PC-9 (cell line): ENCODE results near the gene TRPC4. TPM values are rescaled to one million over a fixed set of nuclear protein-coding genes. Genes with fewer than 3 reads are reported as not detected.
"Not testable (repeated sequence)": the region's sequence is repeated elsewhere in the genome, so short reads cannot be mapped to it uniquely, and the experiment has no call there.

Source experiments
- BruUV-seq: library from RNA; stranded (reverse); fragments of 400-500 nt; replicated peaks from 2 replicates; lab custom pipeline; 2021; lab: Mats Ljungman, UMichigan
- CTCF ChIA-PET: fragments of 300-600 bp; sonication (Branson Sonifier 250); formaldehyde crosslinking; loops from one replicate; lab custom pipeline; 2022; ENCODE audit warnings: antibody characterized with exemption; lab: Charles Lee
- POLR2A ChIA-PET: fragments of 300-600 bp; sonication (Branson Sonifier 250); formaldehyde crosslinking; loops from one replicate; lab custom pipeline; 2022; ENCODE audit warnings: antibody characterized with exemption; ENCODE audit not compliant: unreplicated experiment; lab: Charles Lee
- DNase-seq, 2 experiments: peaks; one replicate each; pipeline versions ENCODE4 v3.0.0 to v3.0.0-alpha.2; 2015 to 2022; ENCODE audit warnings: mixed read lengths in 1 of 2
- H2AFZ ChIP-seq: fragments of 200-600 bp; sonication (generic); 2 replicates; pipeline ENCODE4 v1.8.1; 2017; ENCODE audit warnings: antibody characterized with exemption
- H3F3A ChIP-seq: fragments of 200-600 bp; sonication (generic); 2 replicates; pipeline ENCODE4 v1.8.1; 2017; ENCODE audit warnings: antibody characterized with exemption, mild to moderate bottlenecking, low read depth; ENCODE audit not compliant: insufficient read depth
- H3K27ac ChIP-seq: fragments of 200-600 bp; sonication (generic); 2 replicates; pipeline ENCODE4 v1.6.1; 2016; ENCODE audit warnings: mixed run types
- H3K27me3 ChIP-seq: fragments of 200-600 bp; sonication (generic); 2 replicates; pipeline ENCODE4 v1.6.1; 2016; ENCODE audit warnings: low read depth, mixed run types; ENCODE audit not compliant: insufficient read depth
- H3K36me3 ChIP-seq: fragments of 200-600 bp; sonication (generic); 2 replicates; pipeline ENCODE4 v1.6.1; 2016; ENCODE audit warnings: low read depth, mixed run types
- H3K4me1 ChIP-seq: fragments of 200-600 bp; sonication (generic); replicated peaks from 2 replicates; pipeline ENCODE4 v1.6.1; 2016; ENCODE audit warnings: mixed run types; ENCODE audit not compliant: insufficient read depth
- H3K4me2 ChIP-seq: fragments of 200-600 bp; sonication (generic); 2 replicates; pipeline ENCODE4 v1.6.1; 2017; ENCODE audit warnings: mixed run types
- H3K4me3 ChIP-seq: fragments of 200-600 bp; sonication (generic); 2 replicates; pipeline ENCODE4 v1.6.1; 2016; ENCODE audit warnings: mixed run types
- H3K79me2 ChIP-seq: fragments of 200-600 bp; sonication (generic); 2 replicates; pipeline ENCODE4 v1.6.1; 2017; ENCODE audit warnings: low read depth, mixed run types
- H3K9me2 ChIP-seq: fragments of 200-600 bp; sonication (generic); 2 replicates; pipeline ENCODE4 v1.8.1; 2017; ENCODE audit warnings: mild to moderate bottlenecking; ENCODE audit not compliant: insufficient read depth
- H3K9me3 ChIP-seq: fragments of 200-600 bp; sonication (generic); 2 replicates; pipeline ENCODE4 v1.8.1; 2016; ENCODE audit warnings: low read depth; ENCODE audit not compliant: insufficient read depth
- H4K20me1 ChIP-seq: fragments of 200-600 bp; sonication (generic); 2 replicates; pipeline ENCODE4 v1.8.1; 2017; ENCODE audit not compliant: insufficient read depth
- EZH2 ChIP-seq: fragments of 200-600 bp; sonication (generic); IDR thresholded peaks from 2 replicates; pipeline ENCODE4 v1.8.0; 2017; ENCODE audit warnings: antibody characterized with exemption, low read depth
- intact Hi-C: fragments of 100-400 bp; cut with micrococcal nuclease; formaldehyde crosslinking; loops from one replicate; pipeline ENCODE4 v1.10.0; 2022; ENCODE audit not compliant: unreplicated experiment
- total RNA-seq: library from RNA; stranded (reverse); gene quantifications from 2 replicates; pipeline ENCODE4 v1.2.3, GENCODE V29; 2021
- TF ChIP-seq, protein P1 (sequence below): fragments of 200-600 bp; sonication (generic); conservative IDR thresholded peaks from 2 replicates; pipeline ENCODE4 v1.6.1; 2017; ENCODE audit warnings: mixed run types, antibody characterized with exemption, mild to moderate bottlenecking, moderate library complexity

Gene TRPC4
- total RNA-seq, 1 experiment from 2014 or later: 1.7 TPM

DNA sequence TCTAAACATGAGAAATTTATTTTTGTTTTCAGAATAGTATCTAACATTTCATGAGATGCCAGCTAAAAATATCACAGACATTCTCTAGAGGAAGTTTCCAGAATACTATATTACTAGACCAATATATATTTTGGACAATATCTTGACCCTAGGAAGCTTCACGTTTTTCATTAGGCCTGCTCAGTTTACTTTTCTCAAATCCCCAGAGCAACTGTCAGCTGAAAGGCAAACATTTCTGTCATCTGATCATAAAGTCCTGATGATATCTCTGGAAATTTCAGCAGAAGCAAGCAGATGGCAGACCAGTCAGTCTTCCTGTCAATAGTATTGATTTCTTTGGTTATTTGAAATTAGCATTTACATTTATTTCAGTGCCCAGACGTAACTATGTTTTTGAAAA, 275.0 kb downstream of the TRPC4 start:
- no peaks in the 10 kb centered on the region for H3K79me2 ChIP-seq
- H2AFZ ChIP-seq: no peak overlapping the region
- POLR2A ChIA-PET: no interaction called here
- H3K27me3 ChIP-seq: no peaks in the 10 kb centered on the region
- CTCF ChIA-PET: no interaction called here
- H3K4me2 ChIP-seq: no peak overlapping the region
- no peaks in the 10 kb centered on the region for H3K36me3 ChIP-seq
- no peak overlapping the region for H3K27ac ChIP-seq
- no peaks in the 10 kb centered on the region for H3K4me1 ChIP-seq
- intact Hi-C loops: no loop called here
- no peaks in the 10 kb centered on the region for H4K20me1 ChIP-seq
- H3K9me2 ChIP-seq: no peaks in the 10 kb centered on the region
- no peaks in the 10 kb centered on the region for H3K9me3 ChIP-seq
- H3F3A ChIP-seq: no peaks in the 10 kb centered on the region
- no TSS peak for BruUV-seq
- TF ChIP-seq, protein P1, sequence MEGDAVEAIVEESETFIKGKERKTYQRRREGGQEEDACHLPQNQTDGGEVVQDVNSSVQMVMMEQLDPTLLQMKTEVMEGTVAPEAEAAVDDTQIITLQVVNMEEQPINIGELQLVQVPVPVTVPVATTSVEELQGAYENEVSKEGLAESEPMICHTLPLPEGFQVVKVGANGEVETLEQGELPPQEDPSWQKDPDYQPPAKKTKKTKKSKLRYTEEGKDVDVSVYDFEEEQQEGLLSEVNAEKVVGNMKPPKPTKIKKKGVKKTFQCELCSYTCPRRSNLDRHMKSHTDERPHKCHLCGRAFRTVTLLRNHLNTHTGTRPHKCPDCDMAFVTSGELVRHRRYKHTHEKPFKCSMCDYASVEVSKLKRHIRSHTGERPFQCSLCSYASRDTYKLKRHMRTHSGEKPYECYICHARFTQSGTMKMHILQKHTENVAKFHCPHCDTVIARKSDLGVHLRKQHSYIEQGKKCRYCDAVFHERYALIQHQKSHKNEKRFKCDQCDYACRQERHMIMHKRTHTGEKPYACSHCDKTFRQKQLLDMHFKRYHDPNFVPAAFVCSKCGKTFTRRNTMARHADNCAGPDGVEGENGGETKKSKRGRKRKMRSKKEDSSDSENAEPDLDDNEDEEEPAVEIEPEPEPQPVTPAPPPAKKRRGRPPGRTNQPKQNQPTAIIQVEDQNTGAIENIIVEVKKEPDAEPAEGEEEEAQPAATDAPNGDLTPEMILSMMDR: no peak
- no peak for TF ChIP-seq EZH2
- DNase-seq: no peak
- no peak overlapping the region for H3K4me3 ChIP-seq

DNA sequence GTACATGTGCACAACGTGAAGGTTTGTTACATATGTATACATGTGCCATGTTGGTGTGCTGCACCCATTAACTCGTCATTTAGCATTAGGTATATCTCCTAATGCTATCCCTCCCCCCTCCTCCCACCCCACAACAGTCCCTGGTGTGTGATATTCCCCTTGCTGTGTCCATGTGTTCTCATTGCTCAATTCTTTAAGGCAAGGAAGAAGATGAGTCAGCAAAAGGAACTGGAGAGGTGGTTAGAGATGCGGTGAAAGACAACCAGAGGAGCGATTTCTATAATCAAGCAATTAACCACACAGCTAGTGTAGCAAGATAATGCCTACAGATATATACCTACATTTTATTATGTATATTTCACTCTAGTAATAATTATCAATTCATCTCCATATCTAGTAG, 280.2 kb downstream of the TRPC4 start:
- POLR2A ChIA-PET, H3F3A ChIP-seq, CTCF ChIA-PET, H3K4me2 ChIP-seq, intact Hi-C loops, H3K9me2 ChIP-seq, BruUV-seq, H4K20me1 ChIP-seq, H3K27ac ChIP-seq, H2AFZ ChIP-seq, H3K4me3 ChIP-seq, H3K4me1 ChIP-seq, H3K27me3 ChIP-seq, H3K36me3 ChIP-seq, DNase-seq, H3K9me3 ChIP-seq, H3K79me2 ChIP-seq: not testable (repeated sequence)

DNA sequence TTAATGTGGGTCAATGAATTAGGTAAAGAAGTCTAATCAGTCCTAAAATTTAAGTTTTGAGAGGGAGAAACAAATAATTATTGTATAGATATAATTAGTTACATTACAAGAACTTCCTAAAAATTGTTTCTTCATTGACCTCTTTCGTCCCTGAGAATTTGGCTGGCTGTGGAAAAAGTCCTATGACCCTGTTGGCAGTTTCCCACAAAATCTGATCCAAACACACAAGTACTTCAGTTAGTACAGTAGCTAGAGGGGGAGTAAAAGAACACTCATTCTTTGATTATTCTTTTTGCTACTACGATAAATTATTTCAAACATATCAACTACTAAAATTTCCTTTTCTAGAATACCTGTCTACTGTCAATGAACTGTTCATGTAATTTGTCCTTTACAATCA, 282.3 kb downstream of the TRPC4 start:
- intact Hi-C loops: no loop called here
- no peak overlapping the region for H3K27ac ChIP-seq
- no peaks in the 10 kb centered on the region for H3K36me3 ChIP-seq
- no peaks in the 10 kb centered on the region; the same call in 1 of the 2 replicates for H3K9me2 ChIP-seq
- H3F3A ChIP-seq: no peaks in the 10 kb centered on the region
- no peaks in the 10 kb centered on the region for H3K27me3 ChIP-seq
- ChIA-PET POLR2A (no interaction called here), CTCF (no interaction called here)
- H3K4me3 ChIP-seq: no peak overlapping the region
- H3K4me1 ChIP-seq: no peaks in the 10 kb centered on the region
- TF ChIP-seq EZH2: no peak
- TF ChIP-seq, protein P1: no peak
- no TSS peak for BruUV-seq
- H4K20me1 ChIP-seq: no peaks in the 10 kb centered on the region
- H3K79me2 ChIP-seq: no peaks in the 10 kb centered on the region
- H3K9me3 ChIP-seq: peaks cover 2% of the 10 kb centered on the region; the same call in 1 of the 2 replicates
- no peak overlapping the region for H2AFZ ChIP-seq
- H3K4me2 ChIP-seq: no peak overlapping the region
- DNase-seq: no peak
